Right lung (tissue), 5 donors: ENCODE data around the gene TMEM132C. TPM values are rescaled to one million over a fixed set of nuclear protein-coding genes. Genes with fewer than 3 reads are reported as not detected.
"Not testable (repeated sequence)": the region's sequence is repeated elsewhere in the genome, so short reads cannot be mapped to it uniquely, and the experiment has no call there.

Experiments used
- DNase-seq, 2 donors: peaks; one replicate each; pipeline ENCODE4 v3.0.0-alpha.2; 2013
- polyA plus RNA-seq, 5 donors: library from polyadenylated mRNA; unstranded; fragments of 120-200 nt; gene quantifications; one replicate each; pipeline versions ENCODE4 v1.2.1 to v1.2.3, GENCODE V29; 2013; ENCODE audit warnings: inconsistent platforms in 1 of 5, low replicate concordance in 1 of 5; ENCODE audit not compliant: insufficient read length in 5 of 5, insufficient read depth in 1 of 5

Gene TMEM132C
- polyA plus RNA-seq, 5 donors: 29.7 to 33.7 (median 30.4) TPM

DNA sequence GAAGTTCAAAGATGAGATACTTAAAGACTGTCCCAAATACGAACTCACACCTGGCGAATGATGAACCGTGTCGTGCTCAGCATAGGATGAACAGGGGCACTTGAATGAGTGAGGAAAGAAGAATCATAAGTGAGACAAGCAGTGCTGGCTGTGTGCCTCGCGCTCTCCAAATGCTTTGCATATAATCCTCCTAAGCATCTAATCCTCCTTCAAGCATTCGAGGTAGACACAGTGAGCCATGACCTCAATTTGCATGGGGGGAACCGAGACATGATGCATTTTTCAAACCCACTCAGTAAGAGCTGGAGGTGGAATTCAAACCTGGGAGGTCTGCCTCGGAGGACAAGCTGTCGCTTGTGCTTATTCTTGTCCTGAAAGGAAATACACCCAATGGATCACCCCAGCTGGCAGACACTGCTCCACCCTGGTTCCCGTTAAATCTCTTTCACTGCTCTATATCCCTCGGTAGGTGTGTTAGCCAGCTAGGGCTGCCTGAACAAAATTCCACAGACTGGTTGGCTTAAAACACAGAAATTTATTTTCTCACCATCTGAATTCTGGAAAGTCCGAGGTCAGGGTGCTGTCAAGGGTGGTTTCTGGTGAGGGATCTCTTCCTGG is 282.7 kb downstream of the TMEM132C start:
- DNase-seq: peak; percentile 20 to 33

GRCh38 chr12:128551266-128551665 is 284.3 kb downstream of the TMEM132C start:
- DNase-seq: no peak

GRCh38 chr12:128554546-128555304 is 287.8 kb downstream of the TMEM132C start:
- no peak for DNase-seq

- DNase-seq: no peak
These were observed 290.3 kb downstream of the TMEM132C start for GRCh38 chr12:128557231-128557630.

DNA sequence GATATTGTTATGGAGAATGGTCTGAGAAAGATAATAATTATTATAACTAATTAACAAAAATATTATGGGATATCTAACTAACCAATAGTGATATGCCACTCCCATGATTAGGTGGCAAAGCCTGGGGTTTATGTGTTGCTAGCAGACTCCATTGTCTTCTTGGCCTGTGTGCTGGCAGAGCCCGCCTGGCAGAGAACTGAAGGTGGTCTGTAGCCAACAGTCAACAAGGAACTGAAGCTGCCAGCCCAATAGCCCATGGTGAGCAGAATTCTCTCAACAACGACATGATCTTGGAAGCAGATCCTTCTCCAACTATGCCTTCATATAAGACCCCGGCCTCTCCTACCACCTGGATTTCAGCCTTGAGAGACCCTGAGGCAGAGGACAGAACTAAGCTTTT is 298.0 kb downstream of the TMEM132C start:
- no peak for DNase-seq

- DNase-seq: no peak
These were observed 300.8 kb downstream of the TMEM132C start for GRCh38 chr12:128567730-128568129.

GRCh38 chr12:128570191-128571065 is 303.5 kb downstream of the TMEM132C start:
- no peak for DNase-seq

DNA sequence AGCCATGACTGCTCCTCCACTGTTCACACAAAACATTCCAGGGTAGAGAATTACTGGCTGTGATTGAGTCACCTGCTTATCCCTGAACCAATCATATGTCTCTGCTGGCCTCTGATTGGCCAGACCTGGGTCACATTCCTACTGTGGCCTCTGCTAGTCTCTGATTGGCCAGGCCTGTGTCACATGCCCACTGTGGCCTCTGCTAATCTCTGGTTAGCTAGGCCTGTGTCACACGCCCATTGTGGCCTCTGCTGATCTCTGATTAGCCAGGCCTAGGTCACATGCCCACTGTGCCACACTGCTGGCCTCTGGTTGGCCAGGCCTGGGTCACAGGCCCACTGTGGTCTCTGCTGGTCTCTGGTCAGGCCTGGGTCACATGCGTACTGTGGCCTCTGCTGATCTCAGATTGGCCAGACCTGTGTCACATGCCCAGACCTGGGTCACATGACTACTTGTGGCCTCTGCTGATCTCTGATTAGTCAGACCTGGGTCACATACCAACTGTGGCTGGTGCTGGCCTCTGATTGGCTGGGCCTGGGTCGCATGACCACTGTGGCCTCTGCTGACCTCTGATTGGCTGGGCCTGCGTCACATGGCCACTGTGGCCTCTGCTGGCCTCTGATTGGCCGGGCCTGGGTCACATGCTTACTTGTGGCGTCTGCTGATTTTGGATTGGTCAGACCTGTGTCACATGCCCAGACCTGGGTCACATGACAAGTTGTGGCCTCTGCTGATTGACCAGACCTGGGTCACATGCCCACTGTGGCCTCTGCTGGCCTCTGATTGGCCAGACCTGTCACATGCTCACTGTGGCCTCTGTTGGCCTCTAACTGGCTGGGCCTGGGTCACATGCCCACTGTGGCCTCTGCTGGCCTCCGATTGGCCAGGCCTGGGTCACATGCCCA is 305.2 kb downstream of the TMEM132C start:
- no peak for DNase-seq

DNA sequence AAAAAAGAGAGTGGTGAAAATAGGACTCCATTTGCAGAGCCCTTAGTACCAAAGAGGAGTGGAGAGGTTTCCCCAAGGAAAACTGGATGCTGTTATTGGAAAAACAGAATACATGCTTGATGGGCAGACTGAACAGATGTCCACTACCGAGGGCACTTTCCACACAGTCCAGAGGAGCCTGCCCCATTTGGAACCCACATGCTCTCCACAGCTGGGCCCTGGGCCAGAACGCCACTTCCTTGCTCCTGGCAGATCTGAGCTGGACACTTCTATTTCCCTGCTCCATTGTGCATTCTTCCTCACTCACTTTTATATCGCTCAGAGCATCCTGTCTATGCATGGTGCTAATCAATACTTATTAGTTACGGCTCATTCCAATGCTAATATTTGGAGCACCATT is 306.9 kb downstream of the TMEM132C start:
- DNase-seq: no peak

DNA sequence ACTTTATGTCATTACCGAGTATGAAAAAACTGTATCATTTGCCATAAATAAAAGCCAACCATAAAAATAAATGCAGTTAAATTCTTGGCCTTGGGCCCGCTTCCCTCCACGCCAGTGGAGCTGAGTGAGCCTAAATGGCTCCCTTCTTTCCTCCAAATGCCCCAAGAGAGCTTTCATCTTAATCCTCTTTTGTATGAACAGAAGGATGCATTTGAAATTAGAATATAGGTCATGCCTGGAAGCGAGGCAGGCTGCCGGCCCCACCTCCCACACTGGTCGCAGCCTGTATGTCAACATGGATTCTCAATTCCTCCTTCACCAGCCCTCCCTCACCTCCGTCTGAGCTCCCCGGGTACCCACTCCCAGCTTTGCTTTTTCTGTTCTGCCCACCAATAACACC is 311.1 kb downstream of the TMEM132C start:
- no peak for DNase-seq

- DNase-seq: peak; percentile 75 to 77
These were observed 314.4 kb downstream of the TMEM132C start for GRCh38 chr12:128581321-128581761.

- no peak for DNase-seq
These were observed 316.5 kb downstream of the TMEM132C start for GRCh38 chr12:128583453-128583852.

- DNase-seq: peak; percentile 60 to 74
These were observed 319.6 kb downstream of the TMEM132C start for GRCh38 chr12:128586451-128587029.

DNA sequence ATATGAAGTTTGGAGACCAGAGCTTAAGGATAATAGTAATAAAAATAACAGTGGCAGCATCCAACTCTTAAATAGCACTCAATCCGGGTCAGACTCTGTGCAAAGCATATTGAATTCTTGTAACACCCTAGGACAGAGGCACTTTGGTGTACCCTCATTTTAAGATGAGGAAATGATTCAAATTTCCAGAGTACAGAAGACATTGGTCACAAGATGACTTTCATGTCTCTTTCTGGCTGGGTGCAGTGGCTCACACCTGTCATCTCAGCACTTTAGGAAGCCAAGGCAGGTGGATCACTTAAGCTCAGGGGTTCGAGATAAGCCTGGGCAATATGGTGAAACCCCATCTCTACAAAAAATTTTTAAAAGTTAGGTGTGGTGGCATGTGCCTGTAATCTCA is 320.9 kb downstream of the TMEM132C start:
- no peak for DNase-seq

DNA sequence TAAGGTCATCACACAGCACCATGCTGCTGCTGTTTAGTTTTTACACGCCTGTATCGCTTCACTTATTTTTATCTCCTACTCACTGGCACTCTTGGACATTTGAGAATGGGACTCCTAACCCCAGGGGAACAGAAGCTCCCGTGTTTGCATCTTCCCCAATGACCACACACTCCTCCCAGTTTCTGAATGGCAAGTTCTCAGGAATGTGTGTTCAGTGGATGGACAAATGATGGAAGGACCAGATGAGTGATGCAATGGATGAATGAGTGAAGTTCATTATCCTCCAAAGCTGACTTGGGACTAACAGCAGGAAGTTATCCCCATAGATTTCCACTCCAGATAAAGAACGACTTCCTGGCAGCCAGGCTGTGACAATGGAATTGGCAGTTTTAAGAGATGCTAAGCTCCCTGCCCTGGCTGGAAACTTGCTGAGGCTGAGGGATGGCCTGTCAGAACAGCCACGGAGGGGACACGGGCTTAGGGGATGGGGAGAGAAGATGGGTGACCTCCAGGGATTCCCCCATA is 325.3 kb downstream of the TMEM132C start:
- DNase-seq: no peak

GRCh38 chr12:128594521-128594920 is 327.6 kb downstream of the TMEM132C start:
- no peak for DNase-seq

- no peak for DNase-seq
These were observed 328.6 kb downstream of the TMEM132C start for GRCh38 chr12:128595609-128596008.

DNA sequence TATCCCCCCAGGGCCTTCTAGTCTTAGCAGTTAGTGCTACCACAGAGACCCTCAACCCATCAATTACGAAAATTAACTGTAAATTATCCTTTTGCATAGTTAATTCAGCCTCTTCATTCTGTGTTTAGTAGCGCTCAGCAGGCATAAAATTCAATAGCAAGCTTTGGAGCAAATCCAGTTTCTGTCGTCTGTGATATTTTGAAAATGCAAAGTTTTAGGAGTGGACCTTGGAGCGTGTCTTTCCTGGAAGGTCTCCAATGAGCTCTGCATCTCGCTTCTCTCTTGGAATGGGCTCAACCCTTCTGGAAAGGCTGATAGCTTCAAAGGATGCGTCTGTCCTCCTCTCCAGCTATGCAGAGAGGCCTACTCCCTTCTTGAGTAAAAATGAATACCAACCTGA is 333.9 kb downstream of the TMEM132C start:
- DNase-seq: peak; percentile 42 to 51

- DNase-seq: no peak
These were observed 336.7 kb downstream of the TMEM132C start for GRCh38 chr12:128603573-128604115.

- DNase-seq: not testable (repeated sequence)
These were observed 337.2 kb downstream of the TMEM132C start for GRCh38 chr12:128604219-128604618.
